GM18519 (cell line): ENCODE results near the gene KDM5A.
"Not testable (repeated sequence)": the region's sequence is repeated elsewhere in the genome, so short reads cannot be mapped to it uniquely, and the experiment has no call there.

Source experiments
- ATAC-seq: cut with Tn5 transposase; IDR thresholded peaks from one replicate; pipeline ENCODE4 v1.9.1; 2021; ENCODE audit warnings: mild to moderate bottlenecking, moderate library complexity; ENCODE audit not compliant: unreplicated experiment, low FRiP score

The KDM5A gene

DNA sequence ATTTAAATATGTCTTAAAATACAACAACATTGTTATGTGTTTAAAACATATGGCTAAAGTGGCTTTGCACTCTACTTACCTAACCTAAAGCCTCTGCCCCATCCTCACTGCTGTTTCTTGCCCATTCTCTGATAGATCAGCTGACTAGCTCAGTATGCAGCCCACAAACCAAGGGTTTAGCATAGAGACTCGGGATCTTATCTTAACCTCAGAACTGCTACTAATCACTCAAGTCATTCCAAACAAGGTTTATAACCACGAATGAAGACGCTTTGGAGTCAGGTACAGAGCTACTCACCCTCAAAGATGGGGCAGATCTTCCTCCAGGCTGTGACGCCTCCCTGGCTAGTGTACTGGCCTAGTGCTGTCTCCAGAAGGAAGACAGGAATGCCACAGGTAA is 145.7 kb downstream of the KDM5A start:
- ATAC-seq = no peak

- no peak for ATAC-seq
Measured at GRCh38 chr12:242496-242895, 146.6 kb downstream of the KDM5A start.

DNA sequence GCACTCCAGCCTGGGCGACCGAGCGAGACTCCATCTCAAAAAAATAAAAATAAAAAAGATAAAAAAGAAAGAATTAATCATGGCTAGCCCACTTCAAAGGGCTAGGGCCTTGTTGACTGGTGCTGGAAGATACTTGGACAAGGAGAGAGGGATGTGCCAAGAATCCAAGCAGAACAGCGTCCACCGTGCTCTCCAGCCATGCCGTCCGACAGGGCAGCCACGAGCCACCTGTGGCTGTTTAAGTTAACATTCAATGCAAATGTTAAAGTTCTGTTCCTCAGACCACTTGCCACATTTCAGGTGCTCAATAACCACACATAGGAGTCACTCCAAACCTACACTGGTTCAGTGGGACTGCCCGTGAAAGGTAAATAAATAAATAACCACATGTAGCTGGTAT is 147.9 kb downstream of the KDM5A start:
- no peak for ATAC-seq

DNA sequence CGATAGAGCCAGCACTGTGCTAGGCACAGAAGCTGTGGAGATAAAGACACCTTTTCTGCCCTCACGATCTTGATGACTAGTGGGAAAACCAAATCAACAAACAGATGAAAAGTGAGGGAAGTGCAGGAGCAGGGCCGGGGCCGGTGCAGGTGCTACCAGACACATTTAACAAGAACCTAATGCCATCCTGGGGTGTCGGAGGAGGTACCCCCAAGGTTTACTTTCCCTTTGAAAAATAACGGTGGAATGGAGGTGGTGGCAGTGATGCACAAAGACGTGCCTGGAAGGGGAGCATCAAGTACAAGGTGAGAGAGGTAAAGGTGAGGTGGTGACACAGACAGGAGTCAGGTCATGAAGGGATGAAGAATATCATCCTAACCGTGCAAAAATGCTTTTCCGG is 148.6 kb downstream of the KDM5A start:
- ATAC-seq = no peak

DNA sequence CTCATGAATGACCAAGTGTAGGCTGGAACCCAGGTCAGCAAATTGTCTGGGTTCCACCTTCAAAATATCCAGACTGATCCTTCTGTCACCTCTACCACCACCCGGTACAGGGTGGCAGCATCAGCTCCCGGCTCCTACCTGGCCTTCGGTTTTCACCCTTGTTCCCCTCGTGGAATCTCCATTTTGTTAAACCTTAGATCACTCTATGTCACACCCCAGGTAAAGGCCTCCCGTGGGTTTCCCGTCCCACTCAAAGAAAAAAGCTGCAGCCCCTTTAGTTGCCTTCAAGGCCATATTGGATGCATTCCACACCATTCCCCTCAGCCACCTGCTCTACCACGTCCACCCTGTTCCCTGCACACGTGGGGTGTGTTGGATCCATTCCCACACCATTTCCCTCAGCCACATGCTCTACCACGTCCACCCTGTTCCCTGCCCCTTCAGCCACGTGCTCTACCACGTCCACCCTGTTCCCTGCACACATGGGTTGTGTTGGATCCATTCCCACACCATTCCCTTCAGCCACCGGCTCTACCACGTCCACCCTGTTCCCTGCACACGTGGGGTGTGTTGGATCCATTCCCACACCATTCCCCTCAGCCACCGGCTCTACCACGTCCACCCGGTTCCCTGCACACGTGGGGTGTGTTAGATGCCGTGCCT is 150.3 kb downstream of the KDM5A start:
- ATAC-seq = no peak

DNA sequence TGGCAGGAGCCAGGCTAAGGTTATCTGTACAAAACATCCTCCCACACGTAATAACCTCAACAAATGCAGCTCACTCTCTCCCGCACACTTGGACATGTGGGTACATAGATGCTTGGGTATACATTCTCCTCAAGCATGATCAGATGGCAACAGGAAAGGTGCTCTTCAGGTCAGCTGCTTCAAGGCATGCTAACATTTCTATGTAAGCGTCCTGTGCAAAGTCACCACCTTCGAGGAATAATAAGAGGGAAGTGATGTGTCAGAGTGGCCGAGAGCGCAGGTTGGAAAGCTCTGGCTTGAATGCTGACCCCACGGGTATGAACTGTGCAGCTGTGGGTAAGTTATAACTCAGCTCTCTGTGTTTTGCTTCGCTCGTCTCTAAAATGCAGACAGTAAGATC is 151.0 kb downstream of the KDM5A start:
- no peak for ATAC-seq

GRCh38 chr12:237026-237815 is 151.9 kb downstream of the KDM5A start:
- no peak for ATAC-seq

DNA sequence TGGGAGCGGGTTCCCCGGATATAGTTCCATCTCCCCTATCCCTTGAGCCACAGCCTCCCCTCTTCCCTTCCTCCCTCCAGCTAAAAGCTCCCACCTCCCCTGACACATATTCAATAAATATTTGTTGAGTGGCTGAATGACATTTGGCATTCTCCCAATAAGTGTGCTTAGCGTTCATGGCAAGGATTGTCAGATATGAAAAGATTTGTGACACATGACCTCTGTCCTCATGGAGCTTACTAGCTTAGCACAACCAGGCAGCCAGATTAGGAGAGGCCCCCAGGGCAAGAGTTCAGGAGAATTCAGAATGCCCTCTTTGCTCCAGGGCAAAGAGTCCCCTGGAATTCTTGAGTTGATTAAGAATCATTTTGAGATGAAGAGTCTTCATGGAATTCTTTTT is 152.7 kb downstream of the KDM5A start:
- ATAC-seq = no peak

DNA sequence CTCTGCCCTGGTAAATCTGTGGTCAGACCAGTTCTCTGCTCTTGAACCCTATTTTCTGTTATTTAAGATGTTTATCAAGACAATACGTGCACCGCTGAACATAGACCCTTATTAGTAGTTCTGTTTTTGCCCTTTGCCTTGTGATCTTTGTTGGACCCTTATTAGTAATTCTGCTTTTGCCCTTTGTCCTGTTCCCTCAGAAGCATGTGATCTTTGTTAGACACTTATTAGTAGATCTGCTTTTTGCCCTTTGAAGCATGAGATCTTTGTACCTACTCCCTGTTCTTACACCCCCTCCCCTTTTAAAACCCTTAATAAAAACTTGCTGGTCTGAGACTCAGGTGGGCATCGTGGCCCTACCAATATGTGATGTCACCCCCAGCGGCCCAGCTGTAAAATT is 153.2 kb downstream of the KDM5A start:
- not testable (repeated sequence) for ATAC-seq

DNA sequence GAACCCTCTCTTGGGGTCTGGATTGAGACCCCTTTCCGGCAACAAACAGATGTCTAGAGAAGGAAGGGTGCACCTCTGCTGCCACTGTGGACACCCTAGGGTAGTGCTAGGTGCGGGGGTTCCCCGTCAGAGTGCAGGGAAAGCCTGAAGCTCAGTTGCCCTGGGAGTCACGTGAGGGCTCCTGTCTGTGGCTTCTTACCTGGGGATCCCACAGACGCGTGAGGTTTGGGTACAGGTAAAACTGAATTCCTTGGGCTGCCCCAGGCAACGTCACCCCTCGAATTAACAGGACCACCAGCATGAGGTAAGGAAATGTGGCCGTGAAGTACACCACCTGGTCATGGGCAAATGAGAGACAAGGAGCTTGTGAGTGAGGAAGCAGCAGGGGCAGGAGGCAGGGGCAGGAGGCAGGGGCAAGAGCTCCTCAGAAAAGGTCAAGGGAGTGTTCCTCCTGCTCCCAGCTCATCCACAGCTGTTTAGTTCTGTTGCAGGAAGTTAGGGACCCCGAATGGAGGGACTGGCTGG is 154.2 kb downstream of the KDM5A start:
- no peak for ATAC-seq

GRCh38 chr12:234019-234418 is 155.1 kb downstream of the KDM5A start:
- no peak for ATAC-seq

GRCh38 chr12:233615-233968 is 155.5 kb downstream of the KDM5A start:
- no peak for ATAC-seq

DNA sequence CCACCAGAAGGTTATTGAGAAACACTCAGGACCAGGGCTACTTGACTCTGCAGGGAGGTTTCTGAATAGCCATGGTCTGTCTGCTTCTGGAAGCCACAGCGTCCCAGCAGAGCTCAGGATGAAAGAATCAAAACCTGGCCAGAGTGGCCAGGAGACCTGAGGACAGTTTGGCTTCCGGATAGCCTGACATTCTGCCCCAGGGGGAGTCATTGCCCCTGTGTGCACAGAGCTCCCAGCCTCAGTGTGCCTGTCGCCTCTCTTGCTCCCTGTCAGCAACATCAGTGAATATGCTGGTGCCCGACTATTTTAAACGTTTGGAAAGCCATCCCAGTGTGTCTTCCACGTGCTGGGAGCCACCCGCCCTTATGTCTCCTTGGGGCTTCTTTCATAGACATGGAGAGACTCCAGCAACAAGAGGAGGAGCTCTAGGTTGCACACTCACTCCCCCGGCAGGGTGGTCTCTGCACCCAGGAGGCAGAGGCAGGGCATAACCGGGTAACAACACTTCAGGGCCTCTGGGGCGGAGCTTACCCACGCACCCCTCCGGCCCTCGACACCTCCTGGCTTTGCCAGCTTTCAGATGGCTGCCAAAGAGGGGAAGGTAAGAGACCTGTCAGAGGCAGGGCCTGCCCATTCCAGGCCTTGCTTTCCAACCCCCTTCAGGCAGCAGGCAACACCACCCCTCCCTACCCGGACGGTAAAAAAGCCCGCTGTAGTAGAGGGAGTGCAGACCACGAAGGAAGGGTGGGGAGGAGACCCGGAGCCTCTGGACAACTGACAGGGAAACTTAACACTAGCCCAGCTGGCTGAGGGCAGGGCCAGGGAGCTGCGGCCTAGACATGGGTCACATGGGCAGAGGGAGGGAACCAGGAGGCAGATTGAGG is 156.1 kb downstream of the KDM5A start:
- no peak for ATAC-seq

- ATAC-seq = no peak
Measured at GRCh38 chr12:230925-231671, 158.0 kb downstream of the KDM5A start.
